KG1 (cell line): Measurements from ENCODE around the gene CCDC74B.
"Not testable (repeated sequence)": the region's sequence is repeated elsewhere in the genome, so short reads cannot be mapped to it uniquely, and the experiment has no call there.

Experiments
- DNase-seq: peaks from one replicate; lab custom pipeline; 2025; lab: John Stamatoyannopoulos, UW

CCDC74B gene

GRCh38 chr2:130150181-130151144 lies 5.6 kb upstream of the CCDC74B start:
- no peak for DNase-seq

- not testable (repeated sequence) for DNase-seq
These were observed 3.6 kb upstream of the CCDC74B start for GRCh38 chr2:130148515-130148914.

GRCh38 chr2:130143266-130144039 lies 1.5 kb downstream of the CCDC74B start:
- DNase-seq, result not testable (repeated sequence)

GRCh38 chr2:130142396-130143265 lies 2.3 kb downstream of the CCDC74B start:
- not testable (repeated sequence) for DNase-seq

- not testable (repeated sequence) for DNase-seq
These were observed 3.1 kb downstream of the CCDC74B start for GRCh38 chr2:130141645-130142370.

- not testable (repeated sequence) for DNase-seq
These were observed 3.9 kb downstream of the CCDC74B start for GRCh38 chr2:130141002-130141401.

- DNase-seq, result not testable (repeated sequence)
These were observed 4.4 kb downstream of the CCDC74B start for GRCh38 chr2:130140516-130140915.

GRCh38 chr2:130139331-130140280 lies 5.3 kb downstream of the CCDC74B start:
- not testable (repeated sequence) for DNase-seq

GRCh38 chr2:130138841-130139251 lies 6.1 kb downstream of the CCDC74B start:
- DNase-seq, result not testable (repeated sequence)

- not testable (repeated sequence) for DNase-seq
These were observed 6.6 kb downstream of the CCDC74B start for GRCh38 chr2:130138326-130138725.

GRCh38 chr2:130137118-130137517 lies 7.8 kb downstream of the CCDC74B start:
- not testable (repeated sequence) for DNase-seq

- not testable (repeated sequence) for DNase-seq
These were observed 8.4 kb downstream of the CCDC74B start for GRCh38 chr2:130136546-130136945.

GRCh38 chr2:130135692-130136541 lies 9.0 kb downstream of the CCDC74B start:
- no peak for DNase-seq

GRCh38 chr2:130129120-130129829 lies 15.6 kb downstream of the CCDC74B start, which contains the start of gene POTEF:
POTEF (minus strand) TSS chr2:130129222; CDS start chr2:130120515, 8,707 bp downstream.
- DNase-seq, result not testable (repeated sequence)

- DNase-seq, result not testable (repeated sequence)
These were observed 16.4 kb downstream of the CCDC74B start for GRCh38 chr2:130128464-130128863.

- not testable (repeated sequence) for DNase-seq
These were observed 17.2 kb downstream of the CCDC74B start for GRCh38 chr2:130127726-130128125.

GRCh38 chr2:130120924-130121323 lies 24.0 kb downstream of the CCDC74B start:
- not testable (repeated sequence) for DNase-seq
